ENCODE measurements around the gene HMGB2.

Gene HMGB2

DNA sequence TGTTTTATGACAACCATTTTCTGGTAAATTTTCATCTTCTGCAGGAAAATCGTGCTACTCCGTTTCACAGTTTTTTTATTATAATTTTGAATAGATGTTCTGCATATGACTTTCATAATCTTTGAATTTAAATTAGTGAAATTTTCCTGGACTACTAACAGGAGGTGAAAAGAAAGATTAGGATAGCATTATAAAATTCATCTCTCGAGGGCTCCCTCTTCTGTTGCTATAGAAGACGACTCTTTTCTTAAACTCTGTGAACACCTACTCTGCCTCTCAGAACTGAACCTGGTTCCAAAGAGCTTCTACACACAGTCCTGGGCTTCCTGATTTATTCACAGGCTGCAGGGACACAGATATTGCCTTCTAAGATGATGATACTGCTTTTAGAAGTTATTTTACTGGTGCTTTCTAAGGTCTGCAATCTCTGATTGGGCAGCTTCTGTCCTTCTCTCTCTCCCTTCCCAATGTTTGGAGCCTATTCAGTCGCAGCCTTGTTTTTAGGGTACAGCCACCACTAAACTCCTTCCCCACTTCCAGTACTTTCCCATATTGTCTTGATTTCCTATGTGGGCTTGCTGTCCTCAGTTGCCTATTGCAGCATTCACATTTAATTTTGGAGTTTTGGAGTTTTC, 26.5 kb upstream of the HMGB2 start:
- Mint-ChIP-seq H3K4me1 (ENCODE audit: low read depth) (peaks cover 14% of the 10 kb centered on the region), H3K4me3 (no peak overlapping the region), H3K9me3 (no peaks in the 10 kb centered on the region), H3K36me3 (ENCODE audit: low read depth) (peaks cover 10% of the 10 kb centered on the region), H3K27ac (no peak overlapping the region), H3K27me3 (ENCODE audit: low read depth) (peaks cover 2% of the 10 kb centered on the region)
- no peak for DNase-seq (ENCODE audit: low spot score)

DNA sequence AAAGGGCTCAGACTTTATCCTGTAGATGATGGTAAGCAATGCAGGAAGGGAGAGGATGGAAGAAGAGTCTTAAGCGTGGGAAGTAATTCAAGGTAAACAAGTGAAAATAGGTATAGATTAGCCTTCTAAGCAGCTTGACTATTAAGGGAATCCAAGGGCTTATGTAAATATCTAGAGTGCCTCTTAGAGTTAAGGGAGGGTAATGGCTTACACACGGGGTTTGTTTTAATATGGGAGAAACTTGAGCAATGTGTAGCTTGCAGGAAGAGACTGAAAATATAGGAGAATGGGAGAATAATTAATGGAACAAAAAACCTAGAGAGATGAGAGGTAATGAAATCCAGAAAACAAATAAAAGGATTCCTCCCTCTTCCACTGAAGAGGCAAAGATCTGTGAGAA, 23.8 kb upstream of the HMGB2 start:
- no peak overlapping the region for H3K4me3 Mint-ChIP-seq
- no peak for DNase-seq (ENCODE audit: low spot score)
- no peak overlapping the region for H3K27ac Mint-ChIP-seq
- no peaks in the 10 kb centered on the region for H3K9me3 Mint-ChIP-seq
- peaks cover 13% of the 10 kb centered on the region for H3K27me3 Mint-ChIP-seq (ENCODE audit: low read depth)
- H3K36me3 Mint-ChIP-seq (ENCODE audit: low read depth) = no peaks in the 10 kb centered on the region
- peaks cover 5% of the 10 kb centered on the region for H3K4me1 Mint-ChIP-seq (ENCODE audit: low read depth)

- Mint-ChIP-seq H3K36me3 (ENCODE audit: low read depth) (peaks cover 5% of the 10 kb centered on the region), H3K4me1 (ENCODE audit: low read depth) (peaks cover 8% of the 10 kb centered on the region), H3K4me3 (no peak overlapping the region), H3K27ac (no peak overlapping the region), H3K9me3 (no peaks in the 10 kb centered on the region), H3K27me3 (ENCODE audit: low read depth) (peaks cover 24% of the 10 kb centered on the region)
- no peak for DNase-seq (ENCODE audit: low spot score)
Measured at GRCh38 chr4:173347467-173347866, 13.3 kb upstream of the HMGB2 start.

DNA sequence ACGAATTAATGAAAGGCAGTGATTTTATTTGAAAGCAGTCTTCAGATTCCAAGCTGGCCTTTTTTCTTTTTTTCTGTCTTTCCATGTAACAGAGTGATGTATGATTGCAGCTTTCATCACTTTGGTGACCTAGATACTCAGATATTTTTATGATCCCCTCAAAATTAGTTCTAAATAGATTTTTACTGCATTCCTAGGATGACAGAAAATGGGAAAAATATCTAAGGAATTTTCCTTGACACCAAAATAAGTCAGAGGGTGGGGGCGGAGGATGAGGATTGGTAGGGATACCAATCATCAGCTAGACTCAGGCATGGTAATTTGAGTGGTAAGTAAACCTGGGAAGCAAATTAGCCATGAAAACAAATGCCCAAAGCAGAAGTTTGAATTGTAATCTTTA, 11.9 kb upstream of the HMGB2 start:
- Mint-ChIP-seq H3K36me3 (ENCODE audit: low read depth) (peaks cover 5% of the 10 kb centered on the region), H3K4me3 (no peak overlapping the region), H3K9me3 (no peaks in the 10 kb centered on the region), H3K4me1 (ENCODE audit: low read depth) (peaks cover 8% of the 10 kb centered on the region), H3K27me3 (ENCODE audit: low read depth) (peaks cover 22% of the 10 kb centered on the region), H3K27ac (no peak overlapping the region)
- DNase-seq (ENCODE audit: low spot score) = no peak

DNA sequence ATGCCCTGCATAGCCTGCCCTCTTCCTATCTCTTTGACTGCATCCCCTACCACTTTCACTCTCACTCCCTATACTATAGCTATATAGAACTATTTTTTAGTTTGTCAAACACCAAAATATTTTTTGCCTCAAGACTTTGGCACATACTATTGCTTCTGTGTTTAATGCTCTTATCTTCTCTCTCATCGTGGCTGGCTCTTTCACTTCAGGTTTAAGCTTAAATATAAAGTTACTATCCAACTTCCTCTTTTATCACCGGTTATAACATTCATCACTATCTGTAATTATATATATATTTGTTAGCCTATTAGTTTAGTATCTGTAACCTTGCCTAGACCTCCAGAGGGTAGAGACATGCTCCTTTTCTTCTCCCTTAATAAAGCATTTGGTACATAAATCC, 11.5 kb upstream of the HMGB2 start:
- H3K27me3 Mint-ChIP-seq (ENCODE audit: low read depth) = peaks cover 23% of the 10 kb centered on the region
- H3K27ac Mint-ChIP-seq = no peak overlapping the region
- H3K36me3 Mint-ChIP-seq (ENCODE audit: low read depth) = peaks cover 4% of the 10 kb centered on the region
- peaks cover 8% of the 10 kb centered on the region for H3K4me1 Mint-ChIP-seq (ENCODE audit: low read depth)
- no peak for DNase-seq (ENCODE audit: low spot score)
- no peaks in the 10 kb centered on the region for H3K9me3 Mint-ChIP-seq
- no peak overlapping the region for H3K4me3 Mint-ChIP-seq

- H3K36me3 Mint-ChIP-seq (ENCODE audit: low read depth) = no peaks in the 10 kb centered on the region
- DNase-seq (ENCODE audit: low spot score) = no peak
- H3K27ac Mint-ChIP-seq = no peak overlapping the region
- peaks cover 10% of the 10 kb centered on the region for H3K4me1 Mint-ChIP-seq (ENCODE audit: low read depth)
- no peaks in the 10 kb centered on the region for H3K9me3 Mint-ChIP-seq
- H3K4me3 Mint-ChIP-seq = no peak overlapping the region
- peaks cover 20% of the 10 kb centered on the region for H3K27me3 Mint-ChIP-seq (ENCODE audit: low read depth)
Measured at GRCh38 chr4:173343832-173344397, 9.8 kb upstream of the HMGB2 start.

DNA sequence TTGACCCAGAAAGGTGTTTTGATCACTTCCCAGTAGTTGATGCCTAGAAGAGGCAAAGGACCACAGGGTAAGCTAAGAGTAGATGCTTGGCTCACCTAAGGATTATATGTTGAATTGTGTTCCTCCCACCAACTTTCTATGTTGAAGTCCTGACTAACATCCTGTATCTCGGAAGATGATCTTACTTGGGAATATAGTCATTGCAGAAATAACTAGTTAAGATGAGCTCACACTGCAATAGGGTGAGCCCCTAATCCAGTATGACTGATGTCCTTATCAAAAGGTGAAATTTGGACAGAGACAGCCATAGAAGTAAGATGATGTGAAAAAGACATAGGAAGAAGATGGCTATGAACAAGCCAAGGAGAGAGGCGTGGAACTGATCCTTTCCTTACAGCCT, 3.3 kb upstream of the HMGB2 start:
- DNase-seq (ENCODE audit: low spot score) = no peak
- Mint-ChIP-seq H3K36me3 (ENCODE audit: low read depth) (peaks cover 18% of the 10 kb centered on the region), H3K4me1 (ENCODE audit: low read depth) (peaks cover 24% of the 10 kb centered on the region), H3K27ac (no peak overlapping the region), H3K9me3 (no peaks in the 10 kb centered on the region), H3K4me3 (no peak overlapping the region), H3K27me3 (ENCODE audit: low read depth) (peaks cover 5% of the 10 kb centered on the region)

- DNase-seq (ENCODE audit: low spot score) = peak; percentile 70
- H3K36me3 Mint-ChIP-seq (ENCODE audit: low read depth) = peaks cover 36% of the 10 kb centered on the region
- no peaks in the 10 kb centered on the region for H3K9me3 Mint-ChIP-seq
- peaks cover under 1% of the 10 kb centered on the region for H3K27me3 Mint-ChIP-seq (ENCODE audit: low read depth)
- H3K4me3 Mint-ChIP-seq = peak overlapping the region; percentile 97
- peak overlapping the region; percentile 99 for H3K27ac Mint-ChIP-seq
- peaks cover 37% of the 10 kb centered on the region for H3K4me1 Mint-ChIP-seq (ENCODE audit: low read depth)
Measured at GRCh38 chr4:173334891-173335752, 964 bp upstream of the HMGB2 start.

DNA sequence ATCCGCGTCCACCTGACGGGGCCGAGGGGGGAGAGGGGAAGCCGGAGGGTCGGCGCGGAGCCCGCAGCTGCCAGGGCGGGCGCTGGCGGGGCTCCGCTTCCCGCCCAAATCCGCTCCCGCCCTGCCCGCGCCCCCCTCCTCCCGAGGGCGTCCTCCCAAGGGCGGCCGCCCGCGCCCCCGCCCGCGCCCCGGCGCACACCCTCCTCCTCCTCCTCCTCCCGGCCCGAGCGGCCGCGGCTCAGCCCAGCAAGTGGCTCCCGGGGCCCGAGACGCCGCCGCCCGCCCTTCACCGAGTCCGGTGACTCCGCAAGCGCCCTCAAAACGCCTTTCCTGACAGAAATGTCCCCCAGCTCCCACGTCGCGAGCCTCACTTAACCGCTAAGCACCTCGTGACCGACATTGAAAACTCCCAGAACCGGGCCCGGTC, 487 bp downstream of the HMGB2 start:
- Mint-ChIP-seq H3K27me3 (ENCODE audit: low read depth) (no peaks in the 10 kb centered on the region), H3K4me1 (ENCODE audit: low read depth) (peaks cover 44% of the 10 kb centered on the region), H3K4me3 (peak overlapping the region; percentile 97), H3K9me3 (no peaks in the 10 kb centered on the region), H3K27ac (peak overlapping the region; percentile 99), H3K36me3 (ENCODE audit: low read depth) (peaks cover 47% of the 10 kb centered on the region)
- no peak for DNase-seq (ENCODE audit: low spot score)

DNA sequence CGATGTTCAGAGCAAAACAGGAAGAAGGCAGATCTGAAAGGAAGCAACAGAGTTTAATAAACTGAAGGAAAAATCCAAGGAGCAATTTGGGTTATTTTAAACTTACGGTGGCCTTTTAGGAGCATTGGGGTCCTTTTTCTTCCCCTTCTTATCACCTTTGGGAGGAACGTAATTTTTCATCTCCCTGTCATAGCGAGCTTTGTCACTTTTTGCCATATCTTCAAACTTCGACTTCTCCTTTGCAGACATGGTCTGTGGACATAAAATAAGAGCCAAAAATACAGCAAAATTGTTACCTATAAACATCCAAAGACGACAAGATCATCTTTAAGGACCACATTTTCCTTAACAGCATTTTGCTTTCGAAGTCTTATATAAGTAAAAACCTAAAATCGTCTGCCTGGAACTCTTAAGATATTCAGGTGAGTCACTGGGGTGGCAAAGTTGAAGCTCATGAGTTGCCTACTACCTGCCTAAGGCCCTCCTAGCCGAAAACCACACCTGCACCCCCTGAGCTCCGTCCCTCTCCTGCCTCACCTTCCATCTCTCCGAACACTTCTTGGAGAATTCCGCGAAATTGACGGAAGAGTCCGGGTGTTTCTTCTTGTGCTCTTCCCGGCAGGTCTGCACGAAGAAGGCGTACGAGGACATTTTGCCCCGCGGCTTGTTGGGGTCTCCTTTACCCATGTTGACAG, 1.0 kb downstream of the HMGB2 start:
- peaks cover 44% of the 10 kb centered on the region for H3K4me1 Mint-ChIP-seq (ENCODE audit: low read depth)

GRCh38 chr4:173332021-173332487, 2.1 kb downstream of the HMGB2 start:
- peak overlapping the region; percentile 89 for H3K4me3 Mint-ChIP-seq
- H3K4me1 Mint-ChIP-seq (ENCODE audit: low read depth) = peaks cover 38% of the 10 kb centered on the region
- no peaks in the 10 kb centered on the region for H3K27me3 Mint-ChIP-seq (ENCODE audit: low read depth)
- peaks cover 55% of the 10 kb centered on the region for H3K36me3 Mint-ChIP-seq (ENCODE audit: low read depth)
- peak overlapping the region; percentile 95 for H3K27ac Mint-ChIP-seq
- no peaks in the 10 kb centered on the region for H3K9me3 Mint-ChIP-seq
- DNase-seq (ENCODE audit: low spot score) = no peak

More for the DNA sequence above, 1.0 kb downstream of the HMGB2 start:
- Mint-ChIP-seq H3K27ac (peak overlapping the region; percentile 95), H3K36me3 (ENCODE audit: low read depth) (peaks cover 51% of the 10 kb centered on the region), H3K4me3 (peak overlapping the region; percentile 89), H3K9me3 (no peaks in the 10 kb centered on the region), H3K27me3 (ENCODE audit: low read depth) (no peaks in the 10 kb centered on the region)
- no peak for DNase-seq (ENCODE audit: low spot score)

GRCh38 chr4:173330590-173330989, 3.6 kb downstream of the HMGB2 start:
- Mint-ChIP-seq H3K9me3 (no peaks in the 10 kb centered on the region), H3K4me1 (ENCODE audit: low read depth) (peaks cover 30% of the 10 kb centered on the region), H3K27me3 (ENCODE audit: low read depth) (no peaks in the 10 kb centered on the region), H3K27ac (peak overlapping the region; percentile 73), H3K36me3 (ENCODE audit: low read depth) (peaks cover 64% of the 10 kb centered on the region), H3K4me3 (peak overlapping the region; percentile 69)
- DNase-seq (ENCODE audit: low spot score) = no peak

- no peak for DNase-seq (ENCODE audit: low spot score)
- Mint-ChIP-seq H3K27me3 (ENCODE audit: low read depth) (no peaks in the 10 kb centered on the region), H3K36me3 (ENCODE audit: low read depth) (peaks cover 63% of the 10 kb centered on the region), H3K27ac (no peak overlapping the region), H3K4me3 (no peak overlapping the region), H3K4me1 (ENCODE audit: low read depth) (peaks cover 28% of the 10 kb centered on the region), H3K9me3 (no peaks in the 10 kb centered on the region)
Measured at GRCh38 chr4:173328236-173328901, 5.8 kb downstream of the HMGB2 start.

Data from T-helper 2 cell treated with Interferon-gamma antibody and Interleukin-4, amounts not matched to agents 5 μg/mL and 100 μg/mL, for 36 hours (primary cell).